Loucy (cell line): Measurements from ENCODE around the gene RNLS.

Experiments used
- CTCF ChIP-seq: fragments of 200-600 bp; sonication (generic); conservative IDR thresholded peaks from 2 replicates; pipeline ENCODE4 v1.5.1; 2014; ENCODE audit warnings: mild to moderate bottlenecking, antibody characterized with exemption, low read length
- EZH2phosphoT487 ChIP-seq: fragments of 200-600 bp; IDR thresholded peaks from 2 replicates; pipeline ENCODE4 v1.6.1; 2018; ENCODE audit warnings: antibody characterized with exemption, mild to moderate bottlenecking, moderate library complexity, borderline replicate concordance

- TF ChIP-seq CTCF = no peak
- no peak for TF ChIP-seq EZH2phosphoT487
These were observed 25.7 kb upstream of the RNLS start for GRCh38 chr10:88608780-88609179.
